CD4-positive, alpha-beta T cell treated with Interleukin-1 beta for 1 hour (primary cell): Measurements from ENCODE around the gene CHD2.

Source experiments
- DNase-seq, 2 donors: peaks; one replicate each; pipeline ENCODE4 v3.0.0-alpha.2; 2020 to 2022

CHD2 gene

GRCh38 chr15:93072411-93073394, 172.6 kb downstream of the CHD2 start:
- DNase-seq = no peak

GRCh38 chr15:93073465-93073952, 173.4 kb downstream of the CHD2 start:
- no peak for DNase-seq

DNA sequence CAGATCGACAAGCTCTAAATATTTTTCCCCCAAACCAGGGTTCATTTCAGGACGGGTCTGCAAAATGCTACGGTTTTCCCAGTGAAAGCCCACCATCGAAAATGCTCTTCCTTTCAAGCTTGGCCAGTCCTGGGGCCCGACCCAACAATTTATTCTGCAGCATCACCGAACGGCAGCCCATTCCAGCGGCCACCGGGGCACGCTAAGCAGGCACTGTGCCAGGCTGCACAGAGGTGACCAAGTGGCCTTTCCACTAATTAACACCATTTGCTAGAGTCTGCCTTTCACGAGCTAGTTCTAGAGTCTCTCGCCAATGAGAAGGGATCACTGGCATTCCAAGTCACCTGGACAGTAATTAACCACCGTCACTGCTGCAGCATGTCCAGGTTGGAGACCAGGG, 174.5 kb downstream of the CHD2 start:
- no peak for DNase-seq

DNA sequence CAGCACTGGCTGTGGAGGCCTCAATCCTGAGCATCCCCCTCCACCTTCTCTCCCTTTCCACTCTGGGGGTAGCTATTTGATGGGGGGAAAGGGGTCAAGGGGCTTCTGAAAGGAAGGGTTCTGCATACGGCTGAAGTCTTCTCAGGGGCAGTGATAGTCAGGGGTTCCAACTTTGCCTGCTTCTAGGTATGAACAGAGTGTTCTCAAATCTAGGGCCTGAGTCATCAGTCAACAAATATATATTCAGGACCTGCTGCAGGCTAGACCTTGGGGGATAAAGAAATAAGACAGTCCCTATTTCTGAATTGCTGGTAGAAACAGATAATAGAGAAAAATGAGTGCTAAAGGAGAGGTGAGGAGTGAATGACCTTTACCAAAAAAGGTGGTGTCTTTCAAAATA, 176.1 kb downstream of the CHD2 start:
- no peak for DNase-seq

GRCh38 chr15:93076875-93077274, 176.8 kb downstream of the CHD2 start:
- no peak for DNase-seq
